ENCODE data around the gene HBM.
A peak's percentile ranks its signal among the peaks of the same experiment; 100 is the strongest.
"Not testable (repeated sequence)": the region's sequence is repeated elsewhere in the genome, so short reads cannot be mapped to it uniquely, and the experiment has no call there.

Gene HBM

DNA sequence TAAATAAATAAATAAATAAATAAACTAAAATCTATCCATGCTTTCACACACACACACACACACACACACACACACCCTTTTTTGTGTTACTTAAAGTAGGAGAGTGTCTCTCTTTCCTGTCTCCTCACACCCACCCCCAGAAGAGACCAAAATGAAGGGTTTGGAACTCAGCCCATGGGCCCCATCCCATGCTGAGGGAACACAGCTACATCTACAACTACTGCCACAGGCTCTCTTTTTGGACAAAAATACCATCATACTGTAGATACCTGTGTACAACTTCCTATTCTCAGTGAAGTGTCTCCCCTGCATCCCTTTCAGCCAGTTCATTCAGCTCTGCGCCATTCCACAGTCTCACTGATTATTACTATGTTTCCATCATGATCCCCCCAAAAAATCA is 5.0 kb downstream of the HBM start:
- DNase-seq: no peak

DNA sequence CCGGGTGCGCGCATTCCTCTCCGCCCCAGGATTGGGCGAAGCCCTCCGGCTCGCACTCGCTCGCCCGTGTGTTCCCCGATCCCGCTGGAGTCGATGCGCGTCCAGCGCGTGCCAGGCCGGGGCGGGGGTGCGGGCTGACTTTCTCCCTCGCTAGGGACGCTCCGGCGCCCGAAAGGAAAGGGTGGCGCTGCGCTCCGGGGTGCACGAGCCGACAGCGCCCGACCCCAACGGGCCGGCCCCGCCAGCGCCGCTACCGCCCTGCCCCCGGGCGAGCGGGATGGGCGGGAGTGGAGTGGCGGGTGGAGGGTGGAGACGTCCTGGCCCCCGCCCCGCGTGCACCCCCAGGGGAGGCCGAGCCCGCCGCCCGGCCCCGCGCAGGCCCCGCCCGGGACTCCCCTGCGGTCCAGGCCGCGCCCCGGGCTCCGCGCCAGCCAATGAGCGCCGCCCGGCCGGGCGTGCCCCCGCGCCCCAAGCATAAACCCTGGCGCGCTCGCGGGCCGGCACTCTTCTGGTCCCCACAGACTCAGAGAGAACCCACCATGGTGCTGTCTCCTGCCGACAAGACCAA is 6.7 kb downstream of the HBM start, which contains the start of gene HBA2:
Gene HBA2 (plus strand): TSS at position 503 of the 568 bp plus-strand sequence. CDS start 37 bp downstream, at position 540.
- DNase-seq: not testable (repeated sequence)

DNA sequence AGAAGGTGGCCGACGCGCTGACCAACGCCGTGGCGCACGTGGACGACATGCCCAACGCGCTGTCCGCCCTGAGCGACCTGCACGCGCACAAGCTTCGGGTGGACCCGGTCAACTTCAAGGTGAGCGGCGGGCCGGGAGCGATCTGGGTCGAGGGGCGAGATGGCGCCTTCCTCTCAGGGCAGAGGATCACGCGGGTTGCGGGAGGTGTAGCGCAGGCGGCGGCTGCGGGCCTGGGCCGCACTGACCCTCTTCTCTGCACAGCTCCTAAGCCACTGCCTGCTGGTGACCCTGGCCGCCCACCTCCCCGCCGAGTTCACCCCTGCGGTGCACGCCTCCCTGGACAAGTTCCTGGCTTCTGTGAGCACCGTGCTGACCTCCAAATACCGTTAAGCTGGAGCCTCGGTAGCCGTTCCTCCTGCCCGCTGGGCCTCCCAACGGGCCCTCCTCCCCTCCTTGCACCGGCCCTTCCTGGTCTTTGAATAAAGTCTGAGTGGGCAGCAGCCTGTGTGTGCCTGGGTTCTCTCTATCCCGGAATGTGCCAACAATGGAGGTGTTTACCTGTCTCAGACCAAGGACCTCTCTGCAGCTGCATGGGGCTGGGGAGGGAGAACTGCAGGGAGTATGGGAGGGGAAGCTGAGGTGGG is 7.6 kb downstream of the HBM start:
- DNase-seq: not testable (repeated sequence)

DNA sequence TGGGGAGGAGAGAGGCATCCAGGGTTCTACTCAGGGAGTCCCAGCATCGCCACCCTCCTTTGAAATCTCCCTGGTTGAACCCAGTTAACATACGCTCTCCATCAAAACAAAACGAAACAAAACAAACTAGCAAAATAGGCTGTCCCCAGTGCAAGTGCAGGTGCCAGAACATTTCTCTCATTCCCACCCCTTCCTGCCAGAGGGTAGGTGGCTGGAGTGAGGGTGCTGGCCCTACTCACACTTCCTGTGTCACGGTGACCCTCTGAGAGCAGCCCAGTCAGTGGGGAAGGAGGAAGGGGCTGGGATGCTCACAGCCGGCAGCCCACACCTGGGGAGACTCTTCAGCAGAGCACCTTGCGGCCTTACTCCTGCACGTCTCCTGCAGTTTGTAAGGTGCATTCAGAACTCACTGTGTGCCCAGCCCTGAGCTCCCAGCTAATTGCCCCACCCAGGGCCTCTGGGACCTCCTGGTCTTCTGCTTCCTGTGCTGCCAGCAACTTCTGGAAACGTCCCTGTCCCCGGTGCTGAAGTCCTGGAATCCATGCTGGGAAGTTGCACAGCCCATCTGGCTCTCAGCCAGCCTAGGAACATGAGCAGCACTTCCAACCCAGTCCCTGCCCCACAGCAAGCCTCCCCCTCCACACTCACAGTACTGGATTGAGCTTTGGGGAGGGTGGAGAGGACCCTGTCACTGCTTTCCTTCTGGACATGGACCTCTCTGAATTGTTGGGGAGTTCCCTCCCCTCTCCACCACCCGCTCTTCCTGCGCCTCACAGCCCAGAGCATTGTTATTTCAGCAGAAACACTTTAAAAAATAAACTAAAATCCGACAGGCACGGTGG is 8.4 kb downstream of the HBM start:
- DNase-seq: not testable (repeated sequence)

DNA sequence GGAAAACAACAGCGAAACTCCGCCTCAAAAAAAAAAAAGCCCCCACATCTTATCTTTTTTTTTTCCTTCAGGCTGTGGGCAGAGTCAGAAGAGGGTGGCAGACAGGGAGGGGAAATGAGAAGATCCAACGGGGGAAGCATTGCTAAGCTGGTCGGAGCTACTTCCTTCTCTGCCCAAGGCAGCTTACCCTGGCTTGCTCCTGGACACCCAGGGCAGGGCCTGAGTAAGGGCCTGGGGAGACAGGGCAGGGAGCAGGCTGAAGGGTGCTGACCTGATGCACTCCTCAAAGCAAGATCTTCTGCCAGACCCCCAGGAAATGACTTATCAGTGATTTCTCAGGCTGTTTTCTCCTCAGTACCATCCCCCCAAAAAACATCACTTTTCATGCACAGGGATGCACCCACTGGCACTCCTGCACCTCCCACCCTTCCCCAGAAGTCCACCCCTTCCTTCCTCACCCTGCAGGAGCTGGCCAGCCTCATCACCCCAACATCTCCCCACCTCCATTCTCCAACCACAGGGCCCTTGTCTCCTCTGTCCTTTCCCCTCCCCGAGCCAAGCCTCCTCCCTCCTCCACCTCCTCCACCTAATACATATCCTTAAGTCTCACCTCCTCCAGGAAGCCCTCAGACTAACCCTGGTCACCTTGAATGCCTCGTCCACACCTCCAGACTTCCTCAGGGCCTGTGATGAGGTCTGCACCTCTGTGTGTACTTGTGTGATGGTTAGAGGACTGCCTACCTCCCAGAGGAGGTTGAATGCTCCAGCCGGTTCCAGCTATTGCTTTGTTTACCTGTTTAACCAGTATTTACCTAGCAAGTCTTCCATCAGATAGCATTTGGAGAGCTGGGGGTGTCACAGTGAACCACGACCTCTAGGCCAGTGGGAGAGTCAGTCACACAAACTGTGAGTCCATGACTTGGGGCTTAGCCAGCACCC is 9.5 kb downstream of the HBM start:
- no peak for DNase-seq

GRCh38 chr16:176006-176405 is 10.2 kb downstream of the HBM start:
- DNase-seq: not testable (repeated sequence)

DNA sequence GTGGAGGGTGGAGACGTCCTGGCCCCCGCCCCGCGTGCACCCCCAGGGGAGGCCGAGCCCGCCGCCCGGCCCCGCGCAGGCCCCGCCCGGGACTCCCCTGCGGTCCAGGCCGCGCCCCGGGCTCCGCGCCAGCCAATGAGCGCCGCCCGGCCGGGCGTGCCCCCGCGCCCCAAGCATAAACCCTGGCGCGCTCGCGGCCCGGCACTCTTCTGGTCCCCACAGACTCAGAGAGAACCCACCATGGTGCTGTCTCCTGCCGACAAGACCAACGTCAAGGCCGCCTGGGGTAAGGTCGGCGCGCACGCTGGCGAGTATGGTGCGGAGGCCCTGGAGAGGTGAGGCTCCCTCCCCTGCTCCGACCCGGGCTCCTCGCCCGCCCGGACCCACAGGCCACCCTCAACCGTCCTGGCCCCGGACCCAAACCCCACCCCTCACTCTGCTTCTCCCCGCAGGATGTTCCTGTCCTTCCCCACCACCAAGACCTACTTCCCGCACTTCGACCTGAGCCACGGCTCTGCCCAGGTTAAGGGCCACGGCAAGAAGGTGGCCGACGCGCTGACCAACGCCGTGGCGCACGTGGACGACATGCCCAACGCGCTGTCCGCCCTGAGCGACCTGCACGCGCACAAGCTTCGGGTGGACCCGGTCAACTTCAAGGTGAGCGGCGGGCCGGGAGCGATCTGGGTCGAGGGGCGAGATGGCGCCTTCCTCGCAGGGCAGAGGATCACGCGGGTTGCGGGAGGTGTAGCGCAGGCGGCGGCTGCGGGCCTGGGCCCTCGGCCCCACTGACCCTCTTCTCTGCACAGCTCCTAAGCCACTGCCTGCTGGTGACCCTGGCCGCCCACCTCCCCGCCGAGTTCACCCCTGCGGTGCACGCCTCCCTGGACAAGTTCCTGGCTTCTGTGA is 11.0 kb downstream of the HBM start, which contains the start of gene HBA1:
Gene HBA1 (plus strand): TSS at position 204 of the 906 bp plus-strand sequence. CDS start 37 bp downstream, at position 241.
- DNase-seq: not testable (repeated sequence)

GRCh38 chr16:177394-177822 is 11.6 kb downstream of the HBM start:
- peak; percentile 66 to 99 for DNase-seq

DNA sequence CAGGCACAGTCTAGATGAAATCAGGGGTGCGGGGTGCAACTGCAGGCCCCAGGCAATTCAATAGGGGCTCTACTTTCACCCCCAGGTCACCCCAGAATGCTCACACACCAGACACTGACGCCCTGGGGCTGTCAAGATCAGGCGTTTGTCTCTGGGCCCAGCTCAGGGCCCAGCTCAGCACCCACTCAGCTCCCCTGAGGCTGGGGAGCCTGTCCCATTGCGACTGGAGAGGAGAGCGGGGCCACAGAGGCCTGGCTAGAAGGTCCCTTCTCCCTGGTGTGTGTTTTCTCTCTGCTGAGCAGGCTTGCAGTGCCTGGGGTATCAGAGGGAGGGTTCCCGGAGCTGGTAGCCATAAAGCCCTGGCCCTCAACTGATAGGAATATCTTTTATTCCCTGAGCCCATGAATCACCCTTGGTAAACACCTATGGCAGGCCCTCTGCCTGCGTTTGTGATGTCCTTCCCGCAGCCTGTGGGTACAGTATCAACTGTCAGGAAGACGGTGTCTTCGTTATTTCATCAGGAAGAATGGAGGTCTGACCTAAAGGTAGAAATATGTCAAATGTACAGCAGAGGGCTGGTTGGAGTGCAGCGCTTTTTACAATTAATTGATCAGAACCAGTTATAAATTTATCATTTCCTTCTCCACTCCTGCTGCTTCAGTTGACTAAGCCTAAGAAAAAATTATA is 12.3 kb downstream of the HBM start:
- peak; percentile 10 to 32 for DNase-seq

DNA sequence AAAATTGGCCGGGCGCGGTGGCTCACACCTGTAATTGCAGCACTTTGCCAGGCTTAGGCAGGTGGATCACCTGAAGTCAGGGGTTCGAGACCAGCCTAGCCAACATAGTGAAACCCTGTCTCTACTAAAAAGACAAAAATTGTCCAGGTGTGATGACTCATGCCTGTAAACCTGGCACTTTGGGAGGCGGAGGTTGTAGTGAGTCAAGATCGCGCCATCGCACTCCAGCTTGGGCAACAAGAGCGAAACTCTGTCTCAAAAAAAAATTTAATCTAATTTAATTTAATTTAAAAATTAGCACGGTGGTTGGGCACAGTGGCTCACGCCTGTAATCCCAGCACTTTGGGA is 12.9 kb downstream of the HBM start:
- no peak for DNase-seq

DNA sequence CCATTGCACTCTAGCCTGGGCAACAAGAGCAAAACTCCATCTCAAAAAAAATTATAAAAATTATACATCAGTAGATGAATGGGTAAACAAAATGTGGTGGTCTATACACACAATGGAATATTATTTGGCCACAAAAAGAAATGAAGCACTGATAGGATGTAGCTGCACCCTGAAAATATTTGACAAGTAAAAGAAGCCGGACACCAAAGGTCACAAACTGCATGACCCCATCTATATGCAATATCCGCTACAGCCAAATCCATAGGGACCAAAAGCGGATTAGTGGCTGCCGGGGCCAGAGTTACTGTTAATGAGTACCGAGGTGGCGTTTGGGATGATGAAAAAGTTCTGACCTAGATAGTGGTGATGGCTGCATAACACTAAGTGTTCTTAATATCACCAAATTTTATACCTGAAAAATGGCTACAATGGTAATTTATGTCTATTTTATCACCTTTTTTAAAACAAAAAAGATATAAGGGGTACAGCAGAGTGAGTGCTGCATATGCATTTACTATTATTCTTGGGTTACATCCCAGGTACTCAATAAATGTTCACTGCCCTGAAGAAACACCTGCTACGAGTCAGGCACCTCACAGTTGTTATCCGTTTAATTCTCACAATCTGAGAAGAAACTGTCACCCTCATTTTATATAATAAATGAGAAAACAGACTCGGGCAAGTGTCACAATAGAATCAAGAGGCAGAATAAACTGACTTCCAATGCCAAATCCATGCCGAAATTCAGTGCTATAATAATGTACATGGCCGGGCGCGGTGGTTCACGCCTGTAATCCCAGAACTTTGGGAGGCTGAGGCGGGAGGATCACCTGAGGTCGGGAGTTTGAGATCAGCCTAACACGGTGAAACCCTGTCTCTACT is 13.7 kb downstream of the HBM start:
- no peak for DNase-seq

DNA sequence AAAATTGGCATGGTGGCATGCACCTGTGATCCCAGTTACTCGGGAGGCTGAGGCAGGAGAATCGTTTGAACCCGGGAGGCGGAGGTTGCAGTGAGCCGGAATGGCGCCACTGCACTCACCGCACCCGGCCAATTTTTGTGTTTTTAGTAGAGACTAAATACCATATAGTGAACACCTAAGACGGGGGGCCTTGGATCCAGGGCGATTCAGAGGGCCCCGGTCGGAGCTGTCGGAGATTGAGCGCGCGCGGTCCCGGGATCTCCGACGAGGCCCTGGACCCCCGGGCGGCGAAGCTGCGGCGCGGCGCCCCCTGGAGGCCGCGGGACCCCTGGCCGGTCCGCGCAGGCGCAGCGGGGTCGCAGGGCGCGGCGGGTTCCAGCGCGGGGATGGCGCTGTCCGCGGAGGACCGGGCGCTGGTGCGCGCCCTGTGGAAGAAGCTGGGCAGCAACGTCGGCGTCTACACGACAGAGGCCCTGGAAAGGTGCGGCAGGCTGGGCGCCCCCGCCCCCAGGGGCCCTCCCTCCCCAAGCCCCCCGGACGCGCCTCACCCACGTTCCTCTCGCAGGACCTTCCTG is 14.4 kb downstream of the HBM start, which contains the start of gene HBQ1:
Gene HBQ1 (plus strand): TSS at position 359 of the 575 bp plus-strand sequence. CDS start 28 bp downstream, at position 387.
- DNase-seq: peak in 1 of 2 experiments; percentile 3

- DNase-seq: peak; percentile 19 to 35
These were observed 15.1 kb downstream of the HBM start for GRCh38 chr16:180681-181564.

GRCh38 chr16:181565-182021 is 15.8 kb downstream of the HBM start:
- DNase-seq: peak in 1 of 2 experiments; percentile 12

GRCh38 chr16:183005-183404 is 17.2 kb downstream of the HBM start:
- no peak for DNase-seq

- no peak for DNase-seq
These were observed 19.4 kb downstream of the HBM start for GRCh38 chr16:185213-185612.

GRCh38 chr16:185691-186090 is 19.9 kb downstream of the HBM start:
- DNase-seq: no peak

GRCh38 chr16:187330-187729 is 21.6 kb downstream of the HBM start:
- DNase-seq: no peak

All from Kasumi-1 (cell line).